ELF-1 (cell line): ENCODE data around the gene CALU.

ENCODE experiments used
- DNase-seq: peaks from one replicate; pipeline ENCODE4 v3.0.0-alpha.2; 2016; ENCODE audit warnings: low read depth, low spot score

The CALU gene

GRCh38 chr7:128811631-128812430, 72.7 kb downstream of the CALU start:
- no peak for DNase-seq

- peak; percentile 44 for DNase-seq
Observed at GRCh38 chr7:128812514-128813168, 73.5 kb downstream of the CALU start.

GRCh38 chr7:128814499-128814898, 75.3 kb downstream of the CALU start:
- DNase-seq, result no peak

- no peak for DNase-seq
Observed at GRCh38 chr7:128815289-128815942, 76.3 kb downstream of the CALU start.

DNA sequence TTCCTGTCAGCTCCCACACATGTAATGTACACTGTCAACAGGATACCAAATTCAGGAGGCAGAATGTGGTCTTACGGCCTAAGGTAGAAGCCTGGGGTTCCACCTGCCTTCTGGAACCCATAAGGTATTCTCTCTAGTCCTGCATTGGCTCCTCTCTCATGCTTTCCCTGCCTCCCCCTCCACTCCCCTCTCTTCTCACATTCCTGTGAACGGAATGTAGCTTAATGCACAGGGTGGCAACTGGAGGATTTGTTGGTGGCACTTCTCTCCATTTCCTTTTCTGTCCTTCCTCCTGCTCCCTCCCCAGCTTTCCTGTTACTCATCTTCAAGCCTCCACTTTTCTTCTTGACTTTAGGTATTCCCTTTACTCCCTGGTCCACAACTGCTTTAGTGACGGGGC, 79.5 kb downstream of the CALU start:
- no peak for DNase-seq
